HepG2 (cell line): ENCODE results near the gene SLFN14.
"Not testable (repeated sequence)": the region's sequence is repeated elsewhere in the genome, so short reads cannot be mapped to it uniquely, and the experiment has no call there.

Source experiments
- KLF12 ChIP-seq: sonication (generic); formaldehyde crosslinking; IDR thresholded peaks from 2 replicates; pipeline ENCODE4 v1.4.0; 2020; ENCODE audit warnings: missing genetic modification reagents, borderline replicate concordance
- TF ChIP-seq, protein P1 (sequence below): sonication (generic); formaldehyde crosslinking; IDR thresholded peaks from 2 replicates; pipeline ENCODE4 v1.4.0; 2020; ENCODE audit warnings: missing genetic modification reagents
- TF ChIP-seq, protein P2 (sequence below): sonication (generic); formaldehyde crosslinking; IDR thresholded peaks from 2 replicates; pipeline ENCODE4 v1.5.0; 2020; ENCODE audit warnings: mild to moderate bottlenecking, missing genetic modification reagents, moderate library complexity

DNA sequence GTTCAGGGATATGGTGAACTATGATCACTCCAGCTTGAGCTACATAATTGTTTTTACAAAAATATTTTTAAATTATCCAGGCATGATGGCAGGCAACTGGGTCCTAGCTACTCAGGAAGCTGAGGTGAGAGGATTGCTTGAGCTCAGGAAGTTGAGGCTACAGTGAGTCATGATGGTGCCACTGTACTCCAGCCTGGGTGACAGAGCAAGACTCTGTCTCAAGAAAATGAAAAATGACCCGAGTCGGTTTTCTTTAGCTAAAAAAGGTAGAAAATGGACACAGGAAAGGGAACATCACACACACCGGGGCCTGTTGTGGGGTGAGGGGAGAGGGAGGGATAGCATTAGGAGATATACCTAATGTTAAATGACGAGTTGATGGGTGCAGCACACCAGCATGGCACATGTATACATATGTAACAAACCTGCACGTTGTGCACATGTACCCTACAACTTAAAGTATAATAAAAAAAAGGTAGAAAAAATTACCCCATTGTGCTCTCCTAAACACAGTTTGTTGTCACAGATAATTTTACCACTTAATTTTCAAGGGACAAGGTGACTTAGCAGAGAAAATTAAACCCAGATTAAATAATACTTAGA is 38.9 kb downstream of the SLFN14 start:
- TF ChIP-seq, protein P1, sequence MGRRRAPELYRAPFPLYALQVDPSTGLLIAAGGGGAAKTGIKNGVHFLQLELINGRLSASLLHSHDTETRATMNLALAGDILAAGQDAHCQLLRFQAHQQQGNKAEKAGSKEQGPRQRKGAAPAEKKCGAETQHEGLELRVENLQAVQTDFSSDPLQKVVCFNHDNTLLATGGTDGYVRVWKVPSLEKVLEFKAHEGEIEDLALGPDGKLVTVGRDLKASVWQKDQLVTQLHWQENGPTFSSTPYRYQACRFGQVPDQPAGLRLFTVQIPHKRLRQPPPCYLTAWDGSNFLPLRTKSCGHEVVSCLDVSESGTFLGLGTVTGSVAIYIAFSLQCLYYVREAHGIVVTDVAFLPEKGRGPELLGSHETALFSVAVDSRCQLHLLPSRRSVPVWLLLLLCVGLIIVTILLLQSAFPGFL (CRISPR knock-in tag), result not testable (repeated sequence)
- not testable (repeated sequence) for TF ChIP-seq KLF12
- TF ChIP-seq, protein P2, sequence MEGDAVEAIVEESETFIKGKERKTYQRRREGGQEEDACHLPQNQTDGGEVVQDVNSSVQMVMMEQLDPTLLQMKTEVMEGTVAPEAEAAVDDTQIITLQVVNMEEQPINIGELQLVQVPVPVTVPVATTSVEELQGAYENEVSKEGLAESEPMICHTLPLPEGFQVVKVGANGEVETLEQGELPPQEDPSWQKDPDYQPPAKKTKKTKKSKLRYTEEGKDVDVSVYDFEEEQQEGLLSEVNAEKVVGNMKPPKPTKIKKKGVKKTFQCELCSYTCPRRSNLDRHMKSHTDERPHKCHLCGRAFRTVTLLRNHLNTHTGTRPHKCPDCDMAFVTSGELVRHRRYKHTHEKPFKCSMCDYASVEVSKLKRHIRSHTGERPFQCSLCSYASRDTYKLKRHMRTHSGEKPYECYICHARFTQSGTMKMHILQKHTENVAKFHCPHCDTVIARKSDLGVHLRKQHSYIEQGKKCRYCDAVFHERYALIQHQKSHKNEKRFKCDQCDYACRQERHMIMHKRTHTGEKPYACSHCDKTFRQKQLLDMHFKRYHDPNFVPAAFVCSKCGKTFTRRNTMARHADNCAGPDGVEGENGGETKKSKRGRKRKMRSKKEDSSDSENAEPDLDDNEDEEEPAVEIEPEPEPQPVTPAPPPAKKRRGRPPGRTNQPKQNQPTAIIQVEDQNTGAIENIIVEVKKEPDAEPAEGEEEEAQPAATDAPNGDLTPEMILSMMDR (CRISPR knock-in tag), result not testable (repeated sequence)
